ENCODE measurements around the gene IFNA14.
"Not testable (repeated sequence)": the region's sequence is repeated elsewhere in the genome, so short reads cannot be mapped to it uniquely, and the experiment has no call there.

IFNA14 gene

DNA sequence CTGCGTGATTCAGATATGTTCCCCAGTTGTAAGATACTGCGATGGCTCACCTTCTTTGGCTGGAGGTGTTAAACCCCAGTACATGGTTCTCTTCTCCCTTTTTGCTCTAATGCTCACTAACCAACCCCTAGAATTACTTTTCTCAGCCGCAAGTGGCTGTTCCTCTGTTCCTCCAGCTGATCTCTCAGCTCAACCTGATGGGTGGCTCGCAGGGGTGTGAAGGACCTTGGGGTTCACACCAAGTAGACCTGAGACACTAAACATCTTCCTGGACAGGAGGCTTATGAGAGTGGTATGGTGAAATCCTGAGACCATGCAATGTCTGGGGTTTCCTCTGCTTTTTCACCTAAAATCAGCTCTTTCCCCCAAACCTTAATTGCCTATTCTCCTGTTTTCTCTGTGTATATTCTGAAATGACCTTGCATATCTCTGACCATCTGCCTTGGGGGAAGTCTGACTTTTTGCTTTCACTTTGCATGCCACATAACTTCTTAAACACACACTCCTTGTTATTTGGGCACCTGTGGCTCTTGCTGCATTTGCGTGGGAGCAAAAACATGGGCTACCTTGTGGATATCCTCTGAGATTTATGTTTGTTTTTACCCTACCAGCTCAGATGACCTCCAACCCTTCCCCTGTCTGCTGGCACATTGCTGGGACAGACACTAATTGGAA lies 15.9 kb upstream of the IFNA14 start:
- H3K4me1 ChIP-seq (ENCODE audit: control insufficient read depth in 1 of 2, insufficient read depth in 2 of 2, low read length in 2 of 2), result no peaks in the 10 kb centered on the region
- no peaks in the 10 kb centered on the region for H3K9me3 ChIP-seq (ENCODE audit: control insufficient read depth in 1 of 2, low read length in 2 of 2)
- no peak overlapping the region for H3K4me3 ChIP-seq (ENCODE audit: low read depth in 1 of 2, low read length in 2 of 2)
- peaks cover 0 to 7% of the 10 kb centered on the region in 2 donors for H3K27me3 ChIP-seq (ENCODE audit: control insufficient read depth in 1 of 2, insufficient read depth in 2 of 2, low read length in 2 of 2)
- H3K36me3 ChIP-seq (ENCODE audit: control insufficient read depth in 1 of 2, insufficient read depth in 2 of 2, low read length in 2 of 2), result no peaks in the 10 kb centered on the region
- H3K27ac ChIP-seq (ENCODE audit: low read depth, low read length), result no peak overlapping the region
- H3K9ac ChIP-seq (ENCODE audit: low read depth in 1 of 2, low read length in 2 of 2), result no peak overlapping the region

GRCh38 chr9:21252721-21253547 lies 13.1 kb upstream of the IFNA14 start:
- Histone ChIP-seq H3K36me3 (ENCODE audit: control insufficient read depth in 1 of 2, insufficient read depth in 2 of 2, low read length in 2 of 2) (no peaks in the 10 kb centered on the region), H3K27ac (ENCODE audit: low read depth, low read length) (no peak overlapping the region), H3K4me1 (ENCODE audit: control insufficient read depth in 1 of 2, insufficient read depth in 2 of 2, low read length in 2 of 2) (no peaks in the 10 kb centered on the region), H3K4me3 (ENCODE audit: low read depth in 1 of 2, low read length in 2 of 2) (no peak overlapping the region), H3K27me3 (ENCODE audit: control insufficient read depth in 1 of 2, insufficient read depth in 2 of 2, low read length in 2 of 2) (peaks cover 0 to 7% of the 10 kb centered on the region in 2 donors), H3K9me3 (ENCODE audit: control insufficient read depth in 1 of 2, low read length in 2 of 2) (no peaks in the 10 kb centered on the region), H3K9ac (ENCODE audit: low read depth in 1 of 2, low read length in 2 of 2) (no peak overlapping the region)

- H3K9me3 ChIP-seq (ENCODE audit: control insufficient read depth in 1 of 2, low read length in 2 of 2), result no peaks in the 10 kb centered on the region
- peaks cover 0 to 7% of the 10 kb centered on the region in 2 donors for H3K27me3 ChIP-seq (ENCODE audit: control insufficient read depth in 1 of 2, insufficient read depth in 2 of 2, low read length in 2 of 2)
- no peaks in the 10 kb centered on the region for H3K36me3 ChIP-seq (ENCODE audit: control insufficient read depth in 1 of 2, insufficient read depth in 2 of 2, low read length in 2 of 2)
- no peak overlapping the region for H3K9ac ChIP-seq (ENCODE audit: low read depth in 1 of 2, low read length in 2 of 2)
- no peak overlapping the region for H3K27ac ChIP-seq (ENCODE audit: low read depth, low read length)
- H3K4me1 ChIP-seq (ENCODE audit: control insufficient read depth in 1 of 2, insufficient read depth in 2 of 2, low read length in 2 of 2), result no peaks in the 10 kb centered on the region
- no peak overlapping the region for H3K4me3 ChIP-seq (ENCODE audit: low read depth in 1 of 2, low read length in 2 of 2)
These were observed 11.8 kb upstream of the IFNA14 start for GRCh38 chr9:21251638-21252037.

GRCh38 chr9:21251190-21251589 lies 11.4 kb upstream of the IFNA14 start:
- Histone ChIP-seq H3K36me3 (ENCODE audit: control insufficient read depth in 1 of 2, insufficient read depth in 2 of 2, low read length in 2 of 2) (no peaks in the 10 kb centered on the region), H3K27me3 (ENCODE audit: control insufficient read depth in 1 of 2, insufficient read depth in 2 of 2, low read length in 2 of 2) (peaks cover 0 to 7% of the 10 kb centered on the region in 2 donors), H3K9me3 (ENCODE audit: control insufficient read depth in 1 of 2, low read length in 2 of 2) (no peaks in the 10 kb centered on the region), H3K9ac (ENCODE audit: low read depth in 1 of 2, low read length in 2 of 2) (no peak overlapping the region), H3K4me1 (ENCODE audit: control insufficient read depth in 1 of 2, insufficient read depth in 2 of 2, low read length in 2 of 2) (no peaks in the 10 kb centered on the region), H3K27ac (ENCODE audit: low read depth, low read length) (no peak overlapping the region), H3K4me3 (ENCODE audit: low read depth in 1 of 2, low read length in 2 of 2) (no peak overlapping the region)

DNA sequence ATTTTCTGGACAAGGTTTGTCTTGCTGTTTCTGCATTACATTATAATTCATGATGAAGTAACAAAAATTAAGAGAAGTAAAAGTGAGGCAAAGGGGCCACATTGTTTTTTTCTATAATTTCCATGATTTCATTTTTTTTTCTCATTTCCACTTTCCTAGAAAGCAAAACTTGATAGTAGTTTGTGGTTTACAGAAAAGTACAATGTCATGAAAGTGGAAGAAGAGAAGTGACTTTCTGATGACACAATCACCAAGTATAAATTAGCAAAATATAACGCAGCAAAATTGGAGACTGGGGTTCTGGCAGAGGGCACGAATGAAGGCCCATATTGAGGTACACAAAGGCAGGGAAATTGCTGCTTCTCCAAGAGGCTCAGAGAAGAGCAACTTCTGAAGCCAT lies 5.0 kb upstream of the IFNA14 start:
- no peak overlapping the region for H3K27ac ChIP-seq (ENCODE audit: low read depth, low read length)
- H3K27me3 ChIP-seq (ENCODE audit: control insufficient read depth in 1 of 2, insufficient read depth in 2 of 2, low read length in 2 of 2), result no peaks in the 10 kb centered on the region
- no peaks in the 10 kb centered on the region for H3K36me3 ChIP-seq (ENCODE audit: control insufficient read depth in 1 of 2, insufficient read depth in 2 of 2, low read length in 2 of 2)
- H3K4me3 ChIP-seq (ENCODE audit: low read depth in 1 of 2, low read length in 2 of 2), result no peak overlapping the region
- no peaks in the 10 kb centered on the region for H3K4me1 ChIP-seq (ENCODE audit: control insufficient read depth in 1 of 2, insufficient read depth in 2 of 2, low read length in 2 of 2)
- no peak overlapping the region for H3K9ac ChIP-seq (ENCODE audit: low read depth in 1 of 2, low read length in 2 of 2)
- no peaks in the 10 kb centered on the region for H3K9me3 ChIP-seq (ENCODE audit: control insufficient read depth in 1 of 2, low read length in 2 of 2)

DNA sequence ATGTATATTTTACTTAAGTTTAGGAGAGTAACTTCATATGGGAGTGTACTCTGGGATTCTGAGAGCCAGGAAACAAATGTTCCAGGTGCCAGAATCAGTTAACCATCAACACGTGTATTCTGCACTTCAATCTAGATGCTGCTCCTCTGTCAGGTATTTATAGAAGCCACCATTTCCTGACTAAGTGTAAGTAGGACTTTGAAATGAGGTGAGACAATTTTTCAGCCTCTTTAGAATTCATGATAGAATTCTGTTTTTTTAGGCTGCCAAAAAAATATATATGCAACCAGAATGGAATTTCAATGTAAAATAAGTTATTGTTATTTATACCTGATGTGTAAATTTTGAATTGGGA lies 3.5 kb downstream of the IFNA14 start:
- not testable (repeated sequence) for H3K4me3 ChIP-seq (ENCODE audit: low read depth in 1 of 2, low read length in 2 of 2); H3K9ac ChIP-seq (ENCODE audit: low read depth in 1 of 2, low read length in 2 of 2); H3K27ac ChIP-seq (ENCODE audit: low read depth, low read length); H3K4me1 ChIP-seq (ENCODE audit: control insufficient read depth in 1 of 2, insufficient read depth in 2 of 2, low read length in 2 of 2); H3K27me3 ChIP-seq (ENCODE audit: control insufficient read depth in 1 of 2, insufficient read depth in 2 of 2, low read length in 2 of 2); H3K36me3 ChIP-seq (ENCODE audit: control insufficient read depth in 1 of 2, insufficient read depth in 2 of 2, low read length in 2 of 2); H3K9me3 ChIP-seq (ENCODE audit: control insufficient read depth in 1 of 2, low read length in 2 of 2)

DNA sequence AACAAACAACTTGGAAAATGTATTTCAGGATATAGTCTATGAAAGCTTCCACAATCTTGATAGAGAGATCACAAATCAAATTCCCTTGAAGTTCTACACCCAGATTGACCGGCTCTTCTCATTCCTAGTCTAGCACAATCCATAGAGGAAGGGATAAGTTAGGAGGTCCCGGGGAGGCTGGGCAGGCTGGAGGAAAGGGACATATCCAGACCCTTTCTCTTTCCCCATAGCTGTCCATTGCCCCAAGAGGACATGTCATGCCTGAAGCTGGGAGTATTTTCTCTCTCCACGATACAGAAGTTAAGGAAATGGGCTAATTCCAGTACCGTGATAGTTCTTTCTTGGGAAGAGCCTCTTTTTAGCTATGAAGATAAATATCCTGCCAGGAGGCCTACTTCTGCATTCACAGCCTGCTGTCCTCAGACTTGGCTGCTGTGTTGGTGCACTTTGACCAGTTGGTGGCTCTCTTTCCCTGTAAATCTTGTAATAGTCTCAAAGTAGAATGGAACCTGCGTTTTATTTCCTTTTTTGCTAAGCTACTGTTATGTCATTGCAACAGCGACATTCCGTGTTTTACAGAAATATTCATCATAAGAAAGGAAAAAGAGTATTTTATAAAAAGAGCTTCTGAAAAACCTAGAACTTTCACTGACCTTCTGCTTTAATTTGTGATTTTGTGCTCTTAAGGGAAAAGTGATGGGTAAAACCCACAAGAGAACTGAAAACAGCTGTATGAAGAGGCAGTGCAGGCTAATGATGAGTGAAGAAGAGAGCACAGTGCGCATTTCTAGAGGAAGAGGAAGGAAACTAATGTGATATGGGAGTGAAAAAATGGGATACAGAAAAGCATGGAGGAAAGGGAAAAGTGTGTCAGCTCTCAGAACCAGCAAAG lies 4.1 kb downstream of the IFNA14 start:
- H3K4me1 ChIP-seq (ENCODE audit: control insufficient read depth in 1 of 2, insufficient read depth in 2 of 2, low read length in 2 of 2); H3K9ac ChIP-seq (ENCODE audit: low read depth in 1 of 2, low read length in 2 of 2); H3K36me3 ChIP-seq (ENCODE audit: control insufficient read depth in 1 of 2, insufficient read depth in 2 of 2, low read length in 2 of 2); H3K27me3 ChIP-seq (ENCODE audit: control insufficient read depth in 1 of 2, insufficient read depth in 2 of 2, low read length in 2 of 2); H3K4me3 ChIP-seq (ENCODE audit: low read depth in 1 of 2, low read length in 2 of 2); H3K9me3 ChIP-seq (ENCODE audit: control insufficient read depth in 1 of 2, low read length in 2 of 2); H3K27ac ChIP-seq (ENCODE audit: low read depth, low read length): not testable (repeated sequence)

DNA sequence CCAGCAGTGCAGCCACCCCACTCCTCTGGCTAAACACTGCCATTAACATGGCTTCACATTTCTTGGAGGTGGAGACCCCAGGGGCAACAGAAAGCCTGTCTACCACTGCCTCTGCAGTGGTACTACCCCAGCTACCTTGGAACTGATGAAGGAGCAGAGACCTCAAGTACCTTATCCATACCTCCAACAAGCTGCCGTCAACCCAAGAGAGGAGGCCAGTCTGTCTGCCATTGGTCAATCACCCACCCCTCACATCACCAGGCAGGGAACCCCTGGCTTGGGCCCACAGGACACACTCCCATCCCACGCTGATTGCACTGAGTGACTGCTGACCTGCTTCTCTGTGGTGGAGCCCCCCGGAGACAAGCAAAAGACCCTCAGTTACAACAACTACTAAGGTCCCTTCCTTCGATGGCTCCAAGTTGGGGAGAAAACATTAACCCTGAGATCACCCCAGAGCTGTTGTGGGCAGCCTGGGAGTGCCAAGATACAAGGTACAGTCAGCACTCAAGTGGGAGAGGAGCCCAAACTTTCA lies 5.6 kb downstream of the IFNA14 start:
- H3K36me3 ChIP-seq (ENCODE audit: control insufficient read depth in 1 of 2, insufficient read depth in 2 of 2, low read length in 2 of 2), result no peaks in the 10 kb centered on the region
- H3K9me3 ChIP-seq (ENCODE audit: control insufficient read depth in 1 of 2, low read length in 2 of 2), result no peaks in the 10 kb centered on the region
- no peak overlapping the region for H3K9ac ChIP-seq (ENCODE audit: low read depth in 1 of 2, low read length in 2 of 2)
- H3K4me1 ChIP-seq (ENCODE audit: control insufficient read depth in 1 of 2, insufficient read depth in 2 of 2, low read length in 2 of 2), result no peaks in the 10 kb centered on the region
- H3K27me3 ChIP-seq (ENCODE audit: control insufficient read depth in 1 of 2, insufficient read depth in 2 of 2, low read length in 2 of 2), result no peaks in the 10 kb centered on the region
- no peak overlapping the region for H3K4me3 ChIP-seq (ENCODE audit: low read depth in 1 of 2, low read length in 2 of 2)
- no peak overlapping the region for H3K27ac ChIP-seq (ENCODE audit: low read depth, low read length)

- H3K36me3 ChIP-seq (ENCODE audit: control insufficient read depth in 1 of 2, insufficient read depth in 2 of 2, low read length in 2 of 2), result no peaks in the 10 kb centered on the region
- H3K27me3 ChIP-seq (ENCODE audit: control insufficient read depth in 1 of 2, insufficient read depth in 2 of 2, low read length in 2 of 2), result no peaks in the 10 kb centered on the region
- no peak overlapping the region for H3K4me3 ChIP-seq (ENCODE audit: low read depth in 1 of 2, low read length in 2 of 2)
- H3K27ac ChIP-seq (ENCODE audit: low read depth, low read length), result no peak overlapping the region
- no peak overlapping the region for H3K9ac ChIP-seq (ENCODE audit: low read depth in 1 of 2, low read length in 2 of 2)
- no peaks in the 10 kb centered on the region for H3K9me3 ChIP-seq (ENCODE audit: control insufficient read depth in 1 of 2, low read length in 2 of 2)
- H3K4me1 ChIP-seq (ENCODE audit: control insufficient read depth in 1 of 2, insufficient read depth in 2 of 2, low read length in 2 of 2), result no peaks in the 10 kb centered on the region
These were observed 6.5 kb downstream of the IFNA14 start for GRCh38 chr9:21233258-21233657.

DNA sequence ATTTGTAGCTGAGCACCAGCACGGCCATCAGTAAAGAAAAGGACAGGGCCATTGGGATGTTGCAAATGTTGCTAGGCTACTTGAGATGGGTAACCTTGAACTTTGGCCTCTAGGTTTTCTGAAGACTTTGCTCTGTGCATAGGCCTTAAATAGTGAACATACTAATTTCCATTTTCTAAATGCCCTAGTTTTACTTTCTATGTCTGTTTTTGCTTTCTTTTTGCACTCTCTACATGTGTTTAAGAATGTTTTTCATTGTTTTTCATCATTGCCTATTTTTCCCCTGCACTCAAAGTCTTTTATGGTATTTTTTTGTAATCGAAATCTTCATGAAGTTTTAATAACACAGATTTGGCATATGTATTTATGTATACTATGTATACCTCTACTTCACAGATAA lies 11.7 kb downstream of the IFNA14 start, which contains the start of gene IFNA17:
TSS of gene IFNA17 (minus strand) at position 101 of the 400 bp plus-strand sequence. CDS start at position 52, 49 bp downstream.
- Histone ChIP-seq H3K36me3 (ENCODE audit: control insufficient read depth in 1 of 2, insufficient read depth in 2 of 2, low read length in 2 of 2) (no peaks in the 10 kb centered on the region), H3K27me3 (ENCODE audit: control insufficient read depth in 1 of 2, insufficient read depth in 2 of 2, low read length in 2 of 2) (no peaks in the 10 kb centered on the region), H3K9ac (ENCODE audit: low read depth in 1 of 2, low read length in 2 of 2) (no peak within 1 kb of the TSS), H3K4me3 (ENCODE audit: low read depth in 1 of 2, low read length in 2 of 2) (no peak within 1 kb of the TSS), H3K9me3 (ENCODE audit: control insufficient read depth in 1 of 2, low read length in 2 of 2) (no peaks in the 10 kb centered on the region), H3K27ac (ENCODE audit: low read depth, low read length) (no peak within 1 kb of the TSS), H3K4me1 (ENCODE audit: control insufficient read depth in 1 of 2, insufficient read depth in 2 of 2, low read length in 2 of 2) (no peaks in the 10 kb centered on the region)

Measured in duodenal mucosa (tissue), 2 donors.